ENCODE results near the gene SNRPA.

SNRPA gene

DNA sequence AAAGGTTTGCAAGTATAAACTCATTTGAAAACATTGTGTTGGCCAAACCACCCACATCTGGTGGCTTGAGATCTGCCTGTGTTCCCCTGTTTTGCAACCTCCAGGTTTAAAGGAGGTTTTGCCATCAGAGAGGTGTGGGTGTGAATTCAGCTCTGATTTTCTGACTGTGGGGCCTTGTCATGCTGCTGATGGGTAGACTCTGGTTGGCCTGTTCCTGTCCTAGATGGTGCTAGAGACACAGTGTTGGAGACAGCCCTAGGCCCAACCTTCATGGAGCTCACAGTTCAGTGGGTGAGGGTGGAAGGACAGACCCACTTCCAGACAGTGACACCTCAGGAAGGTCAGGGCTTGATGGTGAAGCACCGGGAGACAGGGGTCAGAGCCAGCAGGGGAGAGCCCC lies 34.5 kb downstream of the SNRPA start:
- TF ChIP-seq, protein P1, sequence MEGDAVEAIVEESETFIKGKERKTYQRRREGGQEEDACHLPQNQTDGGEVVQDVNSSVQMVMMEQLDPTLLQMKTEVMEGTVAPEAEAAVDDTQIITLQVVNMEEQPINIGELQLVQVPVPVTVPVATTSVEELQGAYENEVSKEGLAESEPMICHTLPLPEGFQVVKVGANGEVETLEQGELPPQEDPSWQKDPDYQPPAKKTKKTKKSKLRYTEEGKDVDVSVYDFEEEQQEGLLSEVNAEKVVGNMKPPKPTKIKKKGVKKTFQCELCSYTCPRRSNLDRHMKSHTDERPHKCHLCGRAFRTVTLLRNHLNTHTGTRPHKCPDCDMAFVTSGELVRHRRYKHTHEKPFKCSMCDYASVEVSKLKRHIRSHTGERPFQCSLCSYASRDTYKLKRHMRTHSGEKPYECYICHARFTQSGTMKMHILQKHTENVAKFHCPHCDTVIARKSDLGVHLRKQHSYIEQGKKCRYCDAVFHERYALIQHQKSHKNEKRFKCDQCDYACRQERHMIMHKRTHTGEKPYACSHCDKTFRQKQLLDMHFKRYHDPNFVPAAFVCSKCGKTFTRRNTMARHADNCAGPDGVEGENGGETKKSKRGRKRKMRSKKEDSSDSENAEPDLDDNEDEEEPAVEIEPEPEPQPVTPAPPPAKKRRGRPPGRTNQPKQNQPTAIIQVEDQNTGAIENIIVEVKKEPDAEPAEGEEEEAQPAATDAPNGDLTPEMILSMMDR (IDR thresholded peaks at IDR 0.05; ENCODE audit: low read depth, low read length, missing control alignments), result no peak
- H3K4me3 ChIP-seq (ENCODE audit: low read depth, low read length), result no peak overlapping the region
- in situ Hi-C loops (cut with HindIII; ENCODE audit: low pct_ligation_motif_present, low sequenced_read_pairs), result no loop called here
- no peak overlapping the region for H3K27ac ChIP-seq
- no peaks in the 10 kb centered on the region for H3K27me3 ChIP-seq (replicated peaks)
- no peak for DNase-seq
- no peaks in the 10 kb centered on the region for H3K36me3 ChIP-seq (replicated peaks)

DNA sequence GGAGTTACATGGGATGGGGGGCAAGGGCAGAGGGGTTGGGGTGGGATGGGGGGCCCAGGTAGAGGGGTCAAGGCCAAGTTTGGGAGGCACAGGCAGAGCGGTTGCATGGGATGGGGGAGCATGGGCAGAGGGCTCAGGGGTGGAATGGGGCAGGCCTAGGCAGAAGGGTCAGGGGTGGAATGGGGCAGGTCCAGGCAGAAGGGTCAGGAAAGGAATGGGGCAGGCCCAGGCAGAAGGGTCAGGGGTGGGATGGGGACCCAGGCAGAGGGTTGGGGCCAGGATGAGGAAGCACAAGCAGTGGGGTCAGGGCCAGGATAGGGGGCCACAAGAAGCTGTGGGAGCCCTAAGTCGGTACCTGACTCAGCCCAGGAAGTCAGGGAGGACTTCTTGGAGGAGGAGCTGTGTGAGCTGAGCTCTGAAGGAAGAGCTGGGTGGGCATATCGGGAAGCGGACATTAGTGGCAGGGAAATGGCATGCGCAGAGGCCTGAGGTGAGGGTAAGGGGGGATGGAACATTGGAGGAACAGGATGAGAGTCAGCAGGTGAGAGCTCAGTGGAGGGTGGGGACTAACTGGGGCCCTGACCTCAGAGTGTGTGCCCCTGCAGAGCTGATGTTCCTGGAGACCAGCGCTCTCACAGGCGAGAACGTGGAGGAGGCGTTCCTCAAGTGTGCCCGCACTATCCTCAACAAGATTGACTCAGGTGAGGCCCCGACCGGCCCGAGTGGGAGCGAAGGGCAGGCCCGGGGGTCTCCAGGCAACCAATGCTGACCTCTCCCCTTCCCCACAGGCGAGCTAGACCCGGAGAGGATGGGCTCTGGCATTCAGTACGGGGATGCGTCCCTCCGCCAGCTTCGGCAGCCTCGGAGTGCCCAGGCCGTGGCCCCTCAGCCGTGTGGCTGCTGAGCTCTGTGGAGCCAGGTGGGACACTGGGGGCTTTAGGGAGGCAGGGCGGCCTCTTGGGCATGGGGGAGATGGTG lies 35.3 kb downstream of the SNRPA start:
- in situ Hi-C loops (cut with HindIII; ENCODE audit: low pct_ligation_motif_present, low sequenced_read_pairs), result no loop called here
- H3K27ac ChIP-seq, result no peak overlapping the region
- H3K36me3 ChIP-seq (replicated peaks), result no peaks in the 10 kb centered on the region
- TF ChIP-seq, protein P1 (IDR thresholded peaks at IDR 0.05; ENCODE audit: low read depth, low read length, missing control alignments), result no peak
- no peak overlapping the region for H3K4me3 ChIP-seq (ENCODE audit: low read depth, low read length)
- H3K27me3 ChIP-seq (replicated peaks), result no peaks in the 10 kb centered on the region
- no peak for DNase-seq

DNA sequence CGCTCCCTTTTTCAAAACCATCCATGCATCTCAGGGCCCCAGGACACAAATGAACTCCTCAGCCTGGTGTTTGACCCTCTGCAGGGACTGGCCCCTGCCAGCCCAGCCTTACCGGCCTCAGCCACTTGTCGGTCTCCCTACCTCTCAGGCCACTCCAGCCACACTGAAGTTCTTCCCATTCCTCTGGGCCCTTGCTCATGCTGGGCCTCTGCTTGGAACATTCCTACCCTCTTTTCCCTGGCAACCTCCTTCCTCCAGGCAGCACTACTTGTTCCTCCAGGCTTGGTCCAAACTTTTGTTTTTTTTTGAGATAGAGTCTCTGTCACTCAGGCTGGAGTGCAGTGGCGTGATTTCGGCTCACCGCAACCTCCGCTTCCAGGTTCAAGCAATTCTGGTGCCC lies 40.3 kb downstream of the SNRPA start:
- DNase-seq, result no peak
- TF ChIP-seq, protein P1 (IDR thresholded peaks at IDR 0.05; ENCODE audit: low read depth, low read length, missing control alignments), result no peak
- H3K27me3 ChIP-seq (replicated peaks), result no peaks in the 10 kb centered on the region
- no peaks in the 10 kb centered on the region for H3K36me3 ChIP-seq (replicated peaks)
- H3K4me3 ChIP-seq (ENCODE audit: low read depth, low read length), result no peak overlapping the region
- H3K27ac ChIP-seq, result no peak overlapping the region
- in situ Hi-C loops (cut with HindIII; ENCODE audit: low pct_ligation_motif_present, low sequenced_read_pairs), result no loop called here

DNA sequence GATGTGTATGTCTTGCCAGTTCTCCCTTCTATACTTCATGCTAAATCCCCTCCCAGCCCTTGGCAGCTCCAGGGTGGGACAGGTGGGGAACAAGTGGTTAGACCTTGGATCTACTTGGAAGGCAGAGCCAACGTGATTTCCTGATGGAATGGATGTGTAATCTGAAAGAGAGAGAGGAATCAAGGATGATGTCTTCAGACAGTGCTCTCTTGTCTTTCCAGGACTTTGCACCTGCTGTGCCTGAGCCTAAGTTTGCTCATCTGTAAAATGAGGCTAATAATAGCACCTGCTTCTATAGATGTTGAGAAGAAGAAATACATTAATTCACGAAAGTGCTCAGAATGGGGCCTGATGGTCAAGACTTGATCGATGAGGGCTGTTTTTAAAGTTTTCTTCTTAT lies 41.0 kb downstream of the SNRPA start:
- Histone ChIP-seq H3K27ac (no peak overlapping the region), H3K36me3 (replicated peaks) (no peaks in the 10 kb centered on the region), H3K4me3 (ENCODE audit: low read depth, low read length) (no peak overlapping the region), H3K27me3 (replicated peaks) (no peaks in the 10 kb centered on the region)
- TF ChIP-seq, protein P1 (IDR thresholded peaks at IDR 0.05; ENCODE audit: low read depth, low read length, missing control alignments), result no peak
- no peak for DNase-seq
- in situ Hi-C loops (cut with HindIII; ENCODE audit: low pct_ligation_motif_present, low sequenced_read_pairs), result no loop called here

DNA sequence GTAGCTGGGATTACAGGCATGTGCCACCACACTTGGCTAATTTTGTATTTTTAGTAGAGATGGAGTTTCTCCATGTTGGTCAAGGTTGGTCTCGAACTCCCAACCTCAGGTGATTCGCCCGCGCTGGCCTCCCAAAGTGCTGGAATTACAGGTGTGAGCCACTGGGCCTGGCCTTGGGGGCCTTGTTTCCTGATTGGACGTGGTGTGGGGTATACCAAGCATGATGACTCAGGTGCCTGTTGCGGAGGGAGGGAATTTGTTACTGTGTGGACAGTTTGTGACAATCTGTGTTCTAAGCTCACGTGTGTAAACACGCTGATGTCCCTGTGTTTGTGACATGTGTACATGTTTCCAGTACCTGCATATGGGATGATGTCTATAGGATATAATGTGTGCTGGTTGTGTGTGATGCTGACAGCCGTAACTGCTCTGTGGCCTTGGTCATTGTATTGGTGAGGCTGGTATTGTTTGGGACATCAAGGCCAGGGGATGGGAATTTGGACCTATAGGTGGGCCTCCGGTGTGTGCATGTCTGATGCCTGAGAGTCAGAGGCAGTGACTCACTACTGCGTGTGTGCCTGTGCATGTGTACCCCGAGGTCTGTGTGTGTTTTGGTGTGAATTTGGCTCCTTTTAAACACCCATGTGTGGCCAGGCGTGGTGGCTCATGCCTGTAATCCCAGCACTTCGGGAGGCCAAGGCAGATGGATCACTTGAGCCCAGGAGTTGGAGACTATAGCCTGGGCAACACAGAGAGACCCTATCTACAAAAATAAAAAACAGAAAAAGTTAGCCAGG lies 46.4 kb downstream of the SNRPA start:
- TF ChIP-seq, protein P1 (IDR thresholded peaks at IDR 0.05; ENCODE audit: low read depth, low read length, missing control alignments), result no peak
- no peak overlapping the region for H3K4me3 ChIP-seq (ENCODE audit: low read depth, low read length)
- peaks cover 14% of the 10 kb centered on the region for H3K36me3 ChIP-seq (replicated peaks)
- no peaks in the 10 kb centered on the region for H3K27me3 ChIP-seq (replicated peaks)
- in situ Hi-C loops (cut with HindIII; ENCODE audit: low pct_ligation_motif_present, low sequenced_read_pairs), result no loop called here
- H3K27ac ChIP-seq, result no peak overlapping the region
- DNase-seq, result no peak

Measured in brain microvascular endothelial cell (primary cell).